HG03432 (cell line): Measurements from ENCODE around the gene TNXB.
"Not testable (repeated sequence)": the region's sequence is repeated elsewhere in the genome, so short reads cannot be mapped to it uniquely, and the experiment has no call there.

Experiments used
- ATAC-seq: cut with Tn5 transposase; IDR thresholded peaks from one replicate; pipeline ENCODE4 v1.9.1; 2021; ENCODE audit warnings: mild to moderate bottlenecking, moderate library complexity; ENCODE audit not compliant: unreplicated experiment

The TNXB gene

GRCh38 chr6:32067521-32067920, 41.6 kb downstream of the TNXB start:
- not testable (repeated sequence) for ATAC-seq

GRCh38 chr6:32064706-32065105, 44.4 kb downstream of the TNXB start:
- ATAC-seq: no peak

GRCh38 chr6:32060966-32061655, 48.0 kb downstream of the TNXB start:
- no peak for ATAC-seq

- ATAC-seq: no peak
Measured at GRCh38 chr6:32058511-32058963, 50.6 kb downstream of the TNXB start.

GRCh38 chr6:32057966-32058365, 51.2 kb downstream of the TNXB start:
- no peak for ATAC-seq

GRCh38 chr6:32056254-32056653, 52.9 kb downstream of the TNXB start:
- no peak for ATAC-seq

- ATAC-seq: not testable (repeated sequence)
Measured at GRCh38 chr6:32055756-32056155, 53.4 kb downstream of the TNXB start.

GRCh38 chr6:32053314-32053713, 55.8 kb downstream of the TNXB start:
- not testable (repeated sequence) for ATAC-seq

GRCh38 chr6:32052626-32053025, 56.5 kb downstream of the TNXB start:
- not testable (repeated sequence) for ATAC-seq

- ATAC-seq: no peak
Measured at GRCh38 chr6:32050562-32050961, 58.6 kb downstream of the TNXB start.

- not testable (repeated sequence) for ATAC-seq
Measured at GRCh38 chr6:32049736-32050135, 59.4 kb downstream of the TNXB start.

- not testable (repeated sequence) for ATAC-seq
Measured at GRCh38 chr6:32049149-32049548, 60.0 kb downstream of the TNXB start.

- ATAC-seq: no peak
Measured at GRCh38 chr6:32047855-32048766, 61.0 kb downstream of the TNXB start.

- ATAC-seq: no peak
Measured at GRCh38 chr6:32047539-32047854, 61.6 kb downstream of the TNXB start.

- no peak for ATAC-seq
Measured at GRCh38 chr6:32047084-32047478, 62.1 kb downstream of the TNXB start.

GRCh38 chr6:32046450-32047083, 62.6 kb downstream of the TNXB start:
- no peak for ATAC-seq

GRCh38 chr6:32045811-32046449, 63.2 kb downstream of the TNXB start:
- ATAC-seq: no peak

- not testable (repeated sequence) for ATAC-seq
Measured at GRCh38 chr6:32044916-32045315, 64.2 kb downstream of the TNXB start.

GRCh38 chr6:32043589-32044380, 65.4 kb downstream of the TNXB start:
- ATAC-seq: not testable (repeated sequence)

- not testable (repeated sequence) for ATAC-seq
Measured at GRCh38 chr6:32042276-32042675, 66.9 kb downstream of the TNXB start.
